NB4 (cell line): ENCODE data around the gene GOLGA6L9.
"Not testable (repeated sequence)": the region's sequence is repeated elsewhere in the genome, so short reads cannot be mapped to it uniquely, and the experiment has no call there.

Source experiments
- POLR2A ChIP-seq: IDR thresholded peaks from 2 replicates; pipeline ENCODE4 v1.6.1; 2011; ENCODE audit warnings: mild to moderate bottlenecking; ENCODE audit not compliant: insufficient read length; ENCODE audit errors: extremely low read depth
- TF ChIP-seq, protein P1 (sequence below): IDR thresholded peaks from one replicate; pipeline ENCODE4 v1.5.1; 2012; ENCODE audit warnings: low read depth, low read length

DNA sequence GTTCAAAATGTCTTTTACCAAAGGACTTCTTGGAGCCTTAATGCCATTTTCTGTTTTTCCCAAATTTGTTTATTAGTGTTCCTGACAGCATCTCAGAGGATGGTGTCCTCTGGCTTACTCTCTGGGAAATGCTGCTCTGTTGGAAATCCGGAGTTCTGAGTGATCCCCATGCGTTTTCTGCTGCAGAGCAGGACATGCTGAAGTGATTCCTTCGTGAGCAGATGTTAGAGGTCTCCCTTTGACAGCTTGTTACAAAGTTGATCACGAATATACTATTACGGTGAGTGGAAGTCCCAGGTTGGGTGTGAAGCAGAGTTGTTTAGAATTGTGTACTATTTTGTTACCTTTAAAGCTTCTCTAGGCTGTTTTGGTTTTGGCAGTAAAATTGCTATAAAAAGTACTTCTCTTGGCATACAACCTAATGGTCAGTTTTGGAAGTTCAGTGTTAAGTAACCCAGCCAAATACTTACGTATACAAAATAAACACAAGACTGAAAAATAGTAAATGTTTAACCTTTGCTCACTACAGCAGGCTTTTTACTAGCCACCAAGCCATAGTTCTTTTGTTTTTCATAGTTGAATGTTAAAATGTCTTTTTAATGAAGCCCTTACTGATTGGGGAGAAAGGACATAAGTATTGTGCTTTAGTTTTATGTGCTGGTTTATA lies 15.0 kb upstream of the GOLGA6L9 start:
- TF ChIP-seq, protein P1, sequence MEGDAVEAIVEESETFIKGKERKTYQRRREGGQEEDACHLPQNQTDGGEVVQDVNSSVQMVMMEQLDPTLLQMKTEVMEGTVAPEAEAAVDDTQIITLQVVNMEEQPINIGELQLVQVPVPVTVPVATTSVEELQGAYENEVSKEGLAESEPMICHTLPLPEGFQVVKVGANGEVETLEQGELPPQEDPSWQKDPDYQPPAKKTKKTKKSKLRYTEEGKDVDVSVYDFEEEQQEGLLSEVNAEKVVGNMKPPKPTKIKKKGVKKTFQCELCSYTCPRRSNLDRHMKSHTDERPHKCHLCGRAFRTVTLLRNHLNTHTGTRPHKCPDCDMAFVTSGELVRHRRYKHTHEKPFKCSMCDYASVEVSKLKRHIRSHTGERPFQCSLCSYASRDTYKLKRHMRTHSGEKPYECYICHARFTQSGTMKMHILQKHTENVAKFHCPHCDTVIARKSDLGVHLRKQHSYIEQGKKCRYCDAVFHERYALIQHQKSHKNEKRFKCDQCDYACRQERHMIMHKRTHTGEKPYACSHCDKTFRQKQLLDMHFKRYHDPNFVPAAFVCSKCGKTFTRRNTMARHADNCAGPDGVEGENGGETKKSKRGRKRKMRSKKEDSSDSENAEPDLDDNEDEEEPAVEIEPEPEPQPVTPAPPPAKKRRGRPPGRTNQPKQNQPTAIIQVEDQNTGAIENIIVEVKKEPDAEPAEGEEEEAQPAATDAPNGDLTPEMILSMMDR = not testable (repeated sequence)
- TF ChIP-seq POLR2A = not testable (repeated sequence)
